Measurements from ENCODE around the gene TGM1.

- no peak for TF ChIP-seq CTCF (IDR thresholded peaks at IDR 0.05; ENCODE audit: low read depth, low read length, missing input control)
- TF ChIP-seq RAD21 (IDR thresholded peaks at IDR 0.05): no peak
Observed at GRCh38 chr14:24269910-24270536, 7.0 kb upstream of the TGM1 start.

Measured in liver (tissue), 3 donors.